ENCODE results near the gene GRIA2. TPM values are rescaled to one million over a fixed set of nuclear protein-coding genes. Genes with fewer than 3 reads are reported as not detected.

GRIA2 gene
- total RNA-seq, 1 experiment from 2014 or later, result not detected

- POLR2A ChIA-PET (ENCODE audit: unreplicated experiment), result no interaction called here
- no peaks in the 10 kb centered on the region for H3K4me1 ChIP-seq (replicated peaks; ENCODE audit: insufficient read depth)
- H3F3A ChIP-seq (ENCODE audit: insufficient read depth, low read depth), result no peaks in the 10 kb centered on the region
- DNase-seq, result no peak
- no peak overlapping the region for H3K4me2 ChIP-seq
- H2AFZ ChIP-seq, result no peak overlapping the region
- H3K4me3 ChIP-seq, result no peak overlapping the region
- no peaks in the 10 kb centered on the region for H3K36me3 ChIP-seq (ENCODE audit: low read depth)
- H3K27me3 ChIP-seq (ENCODE audit: insufficient read depth, low read depth), result no peaks in the 10 kb centered on the region
- H3K9me2 ChIP-seq (ENCODE audit: insufficient read depth), result no peaks in the 10 kb centered on the region
- H3K9me3 ChIP-seq (ENCODE audit: insufficient read depth, low read depth), result 0 out of 2 replicates have a peak, but pooled peaks cover 3% of the 10 kb centered on the region
- no peaks in the 10 kb centered on the region for H3K79me2 ChIP-seq (ENCODE audit: low read depth)
- H3K27ac ChIP-seq, result no peak overlapping the region
- no TSS peak for BruUV-seq (replicated peaks)
- H4K20me1 ChIP-seq (ENCODE audit: insufficient read depth), result no peaks in the 10 kb centered on the region
- intact Hi-C loops (cut with micrococcal nuclease; ENCODE audit: unreplicated experiment), result no loop called here
- CTCF ChIA-PET, result no interaction called here
- TF ChIP-seq CTCF (conservative IDR thresholded peaks at IDR 0.05) (no peak), EZH2 (IDR thresholded peaks at IDR 0.05; ENCODE audit: low read depth) (no peak)
Measured at GRCh38 chr4:157282019-157282418, 61.5 kb downstream of the GRIA2 start.

- intact Hi-C loops (cut with micrococcal nuclease; ENCODE audit: unreplicated experiment), result no loop called here
- CTCF ChIA-PET, result no interaction called here
- no peak overlapping the region for H2AFZ ChIP-seq
- H3K4me1 ChIP-seq (replicated peaks; ENCODE audit: insufficient read depth), result no peaks in the 10 kb centered on the region
- POLR2A ChIA-PET (ENCODE audit: unreplicated experiment), result no interaction called here
- H3K36me3 ChIP-seq (ENCODE audit: low read depth), result no peaks in the 10 kb centered on the region
- H3K79me2 ChIP-seq (ENCODE audit: low read depth), result no peaks in the 10 kb centered on the region
- no peaks in the 10 kb centered on the region for H3F3A ChIP-seq (ENCODE audit: insufficient read depth, low read depth)
- H3K9me3 ChIP-seq (ENCODE audit: insufficient read depth, low read depth), result no peaks in the 10 kb centered on the region
- TF ChIP-seq CTCF (conservative IDR thresholded peaks at IDR 0.05) (no peak), EZH2 (IDR thresholded peaks at IDR 0.05; ENCODE audit: low read depth) (no peak)
- no peaks in the 10 kb centered on the region for H3K9me2 ChIP-seq (ENCODE audit: insufficient read depth)
- no peak overlapping the region for H3K4me2 ChIP-seq
- DNase-seq, result no peak
- H3K27ac ChIP-seq, result no peak overlapping the region
- no peaks in the 10 kb centered on the region for H3K27me3 ChIP-seq (ENCODE audit: insufficient read depth, low read depth)
- no peaks in the 10 kb centered on the region for H4K20me1 ChIP-seq (ENCODE audit: insufficient read depth)
- no TSS peak for BruUV-seq (replicated peaks)
- no peak overlapping the region for H3K4me3 ChIP-seq
Measured at GRCh38 chr4:157287445-157287844, 66.9 kb downstream of the GRIA2 start.

- intact Hi-C loops (cut with micrococcal nuclease; ENCODE audit: unreplicated experiment), result no loop called here
- no peaks in the 10 kb centered on the region for H3F3A ChIP-seq (ENCODE audit: insufficient read depth, low read depth)
- H3K36me3 ChIP-seq (ENCODE audit: low read depth), result no peaks in the 10 kb centered on the region
- H3K4me3 ChIP-seq, result no peak overlapping the region
- no peaks in the 10 kb centered on the region for H3K9me3 ChIP-seq (ENCODE audit: insufficient read depth, low read depth)
- DNase-seq, result no peak
- H4K20me1 ChIP-seq (ENCODE audit: insufficient read depth), result no peaks in the 10 kb centered on the region
- no peak overlapping the region for H3K27ac ChIP-seq
- no peaks in the 10 kb centered on the region for H3K27me3 ChIP-seq (ENCODE audit: insufficient read depth, low read depth)
- H2AFZ ChIP-seq, result no peak overlapping the region
- no peaks in the 10 kb centered on the region for H3K9me2 ChIP-seq (ENCODE audit: insufficient read depth)
- CTCF ChIA-PET, result no interaction called here
- TF ChIP-seq CTCF (conservative IDR thresholded peaks at IDR 0.05) (no peak), EZH2 (IDR thresholded peaks at IDR 0.05; ENCODE audit: low read depth) (no peak)
- no peaks in the 10 kb centered on the region for H3K4me1 ChIP-seq (replicated peaks; ENCODE audit: insufficient read depth)
- POLR2A ChIA-PET (ENCODE audit: unreplicated experiment), result no interaction called here
- no peak overlapping the region for H3K4me2 ChIP-seq
- BruUV-seq (replicated peaks), result no TSS peak
- no peaks in the 10 kb centered on the region for H3K79me2 ChIP-seq (ENCODE audit: low read depth)
Measured at GRCh38 chr4:157290622-157291021, 70.1 kb downstream of the GRIA2 start.
